Activated naive CD4-positive, alpha-beta T cell treated with anti-CD3 and anti-CD28 coated beads, Interleukin-2, amount 50 U/mL, for 72 hours (primary cell): Measurements from ENCODE around the gene AATF. TPM values are rescaled to one million over a fixed set of nuclear protein-coding genes. Genes with fewer than 3 reads are reported as not detected.
"Not testable (repeated sequence)": the region's sequence is repeated elsewhere in the genome, so short reads cannot be mapped to it uniquely, and the experiment has no call there.

Experiments used
- ATAC-seq, 2 donors: fragments of 150-1000 bp; cut with Tn5 transposase; 2 replicates each; pipeline ENCODE4 v1.10.0; 2021; ENCODE audit warnings: mild to moderate bottlenecking in 2 of 2, moderate library complexity in 2 of 2
- DNase-seq, 2 donors: peaks; one replicate each; pipeline ENCODE4 v3.0.0; 2021 to 2022; ENCODE audit warnings: low spot score in 2 of 2
- H3K27ac Mint-ChIP-seq, 2 donors: one replicate each; pipeline ENCODE4 v1.8.0; 2022; ENCODE audit warnings: mild to moderate bottlenecking in 2 of 2, mixed read lengths in 2 of 2
- H3K36me3 Mint-ChIP-seq, 2 donors: one replicate each; pipeline ENCODE4 v1.8.0; 2022; ENCODE audit warnings: mixed read lengths in 2 of 2
- H3K9me3 Mint-ChIP-seq, 2 donors: one replicate each; pipeline ENCODE4 v1.8.0; 2022; ENCODE audit warnings: mixed read lengths in 2 of 2
- total RNA-seq, 2 donors: library from RNA; stranded (reverse); gene quantifications; one replicate each; pipeline ENCODE4 v1.2.3, GENCODE V29; 2022

AATF gene
- total RNA-seq, 2 donors from 2014 or later, result 49.9 to 80.1 TPM

GRCh38 chr17:37066322-37067255 is 117.8 kb downstream of the AATF start:
- Mint-ChIP-seq H3K27ac (no peak overlapping the region), H3K9me3 (no peaks in the 10 kb centered on the region), H3K36me3 (no peaks in the 10 kb centered on the region)
- no peak for DNase-seq
- ATAC-seq, result no peak

GRCh38 chr17:37067555-37068111 is 118.9 kb downstream of the AATF start:
- H3K27ac Mint-ChIP-seq, result no peak overlapping the region
- no peaks in the 10 kb centered on the region for H3K9me3 Mint-ChIP-seq
- ATAC-seq (peak in 1 of 2 donors; percentile 13), DNase-seq (no peak)
- no peaks in the 10 kb centered on the region for H3K36me3 Mint-ChIP-seq

- H3K36me3 Mint-ChIP-seq, result no peaks in the 10 kb centered on the region
- no peak for ATAC-seq
- H3K9me3 Mint-ChIP-seq, result no peaks in the 10 kb centered on the region
- H3K27ac Mint-ChIP-seq, result no peak overlapping the region
- no peak for DNase-seq
Observed at GRCh38 chr17:37068266-37068665, 119.5 kb downstream of the AATF start.

- H3K27ac Mint-ChIP-seq, result no peak overlapping the region
- no peak for ATAC-seq
- no peak for DNase-seq
- H3K9me3 Mint-ChIP-seq, result no peaks in the 10 kb centered on the region
- H3K36me3 Mint-ChIP-seq, result no peaks in the 10 kb centered on the region
Observed at GRCh38 chr17:37069087-37069486, 120.3 kb downstream of the AATF start.

- H3K36me3 Mint-ChIP-seq, H3K27ac Mint-ChIP-seq, DNase-seq, ATAC-seq, H3K9me3 Mint-ChIP-seq: not testable (repeated sequence)
Observed at GRCh38 chr17:37073464-37073863, 124.7 kb downstream of the AATF start.

GRCh38 chr17:37079065-37079708 is 130.4 kb downstream of the AATF start:
- H3K9me3 Mint-ChIP-seq, result peaks cover 6% of the 10 kb centered on the region in 2 donors
- ATAC-seq, result no peak

GRCh38 chr17:37079735-37080134 is 131.0 kb downstream of the AATF start:
- Mint-ChIP-seq H3K27ac (no peak overlapping the region), H3K36me3 (peaks cover 7% of the 10 kb centered on the region in 2 donors), H3K9me3 (peaks cover 6% of the 10 kb centered on the region in 2 donors)
- no peak for ATAC-seq
- DNase-seq, result no peak

More at GRCh38 chr17:37079065-37079708, 130.4 kb downstream of the AATF start:
- H3K27ac Mint-ChIP-seq, result no peak overlapping the region
- peaks cover 7% of the 10 kb centered on the region in 2 donors for H3K36me3 Mint-ChIP-seq
- no peak for DNase-seq

GRCh38 chr17:37081287-37081686 is 132.5 kb downstream of the AATF start:
- H3K9me3 Mint-ChIP-seq, result peaks cover 6% of the 10 kb centered on the region in 2 donors
- DNase-seq (no peak), ATAC-seq (no peak)
- H3K36me3 Mint-ChIP-seq, result peaks cover 7 to 13% of the 10 kb centered on the region in 2 donors
- no peak overlapping the region for H3K27ac Mint-ChIP-seq

- peaks cover 6% of the 10 kb centered on the region in 2 donors for H3K9me3 Mint-ChIP-seq
- DNase-seq, result no peak
- no peak for ATAC-seq
- H3K27ac Mint-ChIP-seq, result no peak overlapping the region
- peaks cover 15 to 21% of the 10 kb centered on the region in 2 donors for H3K36me3 Mint-ChIP-seq
Observed at GRCh38 chr17:37082311-37082860, 133.6 kb downstream of the AATF start.

GRCh38 chr17:37082985-37083384 is 134.2 kb downstream of the AATF start:
- Mint-ChIP-seq H3K36me3 (peaks cover 21 to 27% of the 10 kb centered on the region in 2 donors), H3K27ac (no peak overlapping the region), H3K9me3 (peaks cover 6% of the 10 kb centered on the region in 2 donors)
- no peak for DNase-seq
- no peak for ATAC-seq

GRCh38 chr17:37083456-37083855 is 134.7 kb downstream of the AATF start:
- no peak overlapping the region for H3K27ac Mint-ChIP-seq
- peaks cover 6% of the 10 kb centered on the region in 2 donors for H3K9me3 Mint-ChIP-seq
- DNase-seq (no peak), ATAC-seq (no peak)
- H3K36me3 Mint-ChIP-seq, result peaks cover 22 to 27% of the 10 kb centered on the region in 2 donors

GRCh38 chr17:37084372-37084771 is 135.6 kb downstream of the AATF start:
- ATAC-seq (no peak), DNase-seq (no peak)
- Mint-ChIP-seq H3K36me3 (peaks cover 20 to 25% of the 10 kb centered on the region in 2 donors), H3K27ac (no peak overlapping the region), H3K9me3 (peaks cover 4% of the 10 kb centered on the region in 2 donors)

- H3K36me3 Mint-ChIP-seq, result peaks cover 15 to 20% of the 10 kb centered on the region in 2 donors
- H3K27ac Mint-ChIP-seq, result peak overlapping the region in 1 of 2 donors; percentile 85
- DNase-seq (no peak), ATAC-seq (no peak)
- H3K9me3 Mint-ChIP-seq, result no peaks in the 10 kb centered on the region
Observed at GRCh38 chr17:37086334-37086733, 137.6 kb downstream of the AATF start.

- peak overlapping the region in 1 of 2 donors; percentile 85 for H3K27ac Mint-ChIP-seq
- DNase-seq, result no peak
- no peak for ATAC-seq
- H3K9me3 Mint-ChIP-seq, result no peaks in the 10 kb centered on the region
- H3K36me3 Mint-ChIP-seq, result peaks cover 15 to 20% of the 10 kb centered on the region in 2 donors
Observed at GRCh38 chr17:37086948-37087347, 138.2 kb downstream of the AATF start.

- DNase-seq (no peak), ATAC-seq (no peak)
- H3K27ac Mint-ChIP-seq, result no peak overlapping the region
- no peaks in the 10 kb centered on the region for H3K9me3 Mint-ChIP-seq
- H3K36me3 Mint-ChIP-seq, result peaks cover 15 to 20% of the 10 kb centered on the region in 2 donors
Observed at GRCh38 chr17:37087683-37088082, 138.9 kb downstream of the AATF start.

GRCh38 chr17:37088459-37088858 is 139.7 kb downstream of the AATF start:
- DNase-seq, result no peak
- Mint-ChIP-seq H3K27ac (no peak overlapping the region), H3K9me3 (no peaks in the 10 kb centered on the region)

GRCh38 chr17:37088913-37089312 is 140.2 kb downstream of the AATF start:
- peak overlapping the region in 1 of 2 donors; percentile 82 for H3K27ac Mint-ChIP-seq
- H3K36me3 Mint-ChIP-seq, result peaks cover 15 to 20% of the 10 kb centered on the region in 2 donors
- ATAC-seq, result no peak

More at GRCh38 chr17:37088459-37088858, 139.7 kb downstream of the AATF start:
- ATAC-seq, result peak; percentile 39 to 52
- peaks cover 15 to 20% of the 10 kb centered on the region in 2 donors for H3K36me3 Mint-ChIP-seq

More at GRCh38 chr17:37088913-37089312, 140.2 kb downstream of the AATF start:
- DNase-seq, result no peak
- H3K9me3 Mint-ChIP-seq, result no peaks in the 10 kb centered on the region
